Mucosa of stomach (tissue), 1 donor: Measurements from ENCODE around the gene NEK1.

Experiments
- H3K27me3 ChIP-seq: one replicate; pipeline ENCODE4 v1.7.0; 2013; ENCODE audit warnings: mild to moderate bottlenecking, low read length; ENCODE audit not compliant: control insufficient read depth, insufficient read depth
- H3K36me3 ChIP-seq: one replicate; pipeline ENCODE4 v1.7.0; 2013; ENCODE audit warnings: low read length; ENCODE audit not compliant: control insufficient read depth, insufficient read depth
- H3K4me1 ChIP-seq: one replicate; pipeline ENCODE4 v1.7.0; 2013; ENCODE audit warnings: mild to moderate bottlenecking, low read length; ENCODE audit not compliant: control insufficient read depth, insufficient read depth
- H3K4me3 ChIP-seq: one replicate; pipeline ENCODE4 v1.7.0; 2013; ENCODE audit warnings: low read length
- H3K9ac ChIP-seq: one replicate; pipeline ENCODE4 v1.7.0; 2013; ENCODE audit warnings: mild to moderate bottlenecking, low read length, moderate library complexity
- H3K9me3 ChIP-seq: one replicate; pipeline ENCODE4 v1.7.0; 2013; ENCODE audit warnings: mild to moderate bottlenecking, low read length, moderate library complexity; ENCODE audit not compliant: control insufficient read depth
- donor health status: Pancreatic carcinoma.

Gene NEK1

DNA sequence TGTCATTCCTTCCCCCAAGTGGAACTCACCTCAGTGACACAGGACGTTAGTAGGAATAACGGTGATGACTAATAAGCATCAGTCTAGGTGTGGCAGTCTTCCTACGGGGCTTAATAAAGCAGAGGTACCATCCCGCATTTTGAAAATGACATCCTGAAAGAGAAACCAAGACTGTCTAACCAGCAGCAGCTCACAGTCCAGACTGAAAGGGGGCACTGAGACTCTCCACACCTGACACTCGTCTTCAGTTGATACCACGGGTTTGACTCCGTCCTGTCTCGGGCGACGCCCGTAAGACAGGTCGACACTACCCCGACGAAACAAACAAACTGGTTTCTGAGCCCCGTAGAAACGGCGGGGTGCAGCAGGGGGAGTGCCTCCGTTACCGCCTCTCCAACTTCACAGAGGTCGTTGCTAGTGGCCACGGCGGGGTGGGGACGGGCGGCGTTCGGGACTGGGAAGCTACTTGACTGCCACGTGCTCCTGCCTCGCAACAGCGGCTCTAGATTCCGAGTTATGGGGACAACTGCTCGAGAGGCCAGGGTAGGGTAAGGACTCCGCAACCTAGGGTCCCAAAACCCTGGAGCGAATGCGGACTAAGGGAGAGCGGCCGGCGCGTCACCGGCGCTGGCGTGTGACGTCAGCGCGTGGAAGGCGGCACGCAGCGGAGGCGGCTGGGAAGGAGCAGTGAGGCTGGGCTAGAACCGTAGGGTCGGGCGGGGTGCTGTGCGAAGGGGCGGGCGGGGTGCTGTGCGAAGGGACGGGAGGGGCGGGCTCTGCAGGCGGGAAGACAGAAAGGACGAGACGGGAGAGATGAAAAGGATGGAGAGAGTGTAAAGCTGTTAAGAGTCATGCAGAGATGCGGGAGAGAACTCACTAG is at the start of gene NEK1:
Gene NEK1, minus strand, starts transcription at position 593 of the 880 bp plus-strand sequence. CDS start 9,953 bp downstream, outside the sequence.
- no peaks in the 10 kb centered on the region for H3K9me3 ChIP-seq
- H3K9ac ChIP-seq = peak within 1 kb of the TSS; percentile 87
- peak within 1 kb of the TSS; percentile 96 for H3K4me3 ChIP-seq
- H3K36me3 ChIP-seq = no peaks in the 10 kb centered on the region
- peaks cover 7% of the 10 kb centered on the region for H3K4me1 ChIP-seq
- H3K27me3 ChIP-seq = no peaks in the 10 kb centered on the region

- no peaks in the 10 kb centered on the region for H3K9me3 ChIP-seq
- no peaks in the 10 kb centered on the region for H3K36me3 ChIP-seq
- no peaks in the 10 kb centered on the region for H3K27me3 ChIP-seq
- peak overlapping the region; percentile 47 for H3K9ac ChIP-seq
- H3K4me1 ChIP-seq = peaks cover 33% of the 10 kb centered on the region
- no peak overlapping the region for H3K4me3 ChIP-seq
Measured at GRCh38 chr4:169661761-169662160, 49.4 kb upstream of the NEK1 start.

- Histone ChIP-seq H3K9ac (peak overlapping the region; percentile 71), H3K27me3 (no peaks in the 10 kb centered on the region), H3K4me3 (peak overlapping the region; percentile 44), H3K9me3 (no peaks in the 10 kb centered on the region), H3K36me3 (no peaks in the 10 kb centered on the region), H3K4me1 (peaks cover 33% of the 10 kb centered on the region)
Measured at GRCh38 chr4:169660929-169661328, 48.5 kb upstream of the NEK1 start.

DNA sequence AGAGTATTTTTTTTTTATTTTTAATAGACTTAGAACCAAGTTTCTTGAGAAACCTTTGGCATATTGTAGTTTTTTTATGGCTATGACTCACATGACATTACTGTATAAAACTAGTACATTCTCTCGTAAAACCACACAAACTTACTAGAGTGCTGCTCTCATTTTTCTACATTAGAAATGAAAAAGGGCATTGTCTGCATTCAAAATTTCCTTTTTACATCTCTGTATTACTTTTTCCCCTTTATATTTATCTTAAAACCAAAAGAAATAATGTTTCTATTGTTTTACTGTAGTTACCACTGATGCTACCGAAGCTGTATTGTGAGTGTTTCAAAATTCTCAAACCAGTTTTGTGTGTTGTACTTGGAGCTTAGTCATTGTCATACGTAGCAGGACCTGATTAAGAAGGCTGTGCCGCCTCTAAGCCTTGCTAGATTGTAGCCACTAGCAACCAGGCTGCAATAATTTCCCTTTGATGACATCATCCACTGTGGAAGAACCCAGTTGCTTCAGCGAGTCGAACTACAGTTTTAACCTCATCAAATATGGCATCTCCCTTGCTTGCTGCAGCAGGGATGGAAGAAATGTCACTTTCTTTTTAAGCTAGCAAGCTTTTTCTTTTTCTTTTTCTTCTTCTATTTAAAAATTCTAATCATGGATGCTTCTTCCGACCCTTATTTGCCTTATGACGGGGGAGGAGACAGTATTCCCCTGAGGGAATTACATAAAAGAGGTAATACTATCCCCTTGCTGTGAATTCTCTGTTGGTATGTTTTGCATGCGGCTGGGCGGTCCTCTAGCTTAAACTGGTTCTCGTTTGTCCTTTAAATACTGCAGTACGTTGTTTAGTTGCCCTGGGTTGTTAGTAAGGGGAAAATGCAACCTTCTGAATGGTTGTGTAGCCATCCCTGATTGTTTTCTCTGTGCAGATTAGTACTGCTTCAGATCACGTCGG is 47.6 kb upstream of the NEK1 start:
- peaks cover 24% of the 10 kb centered on the region for H3K4me1 ChIP-seq
- H3K36me3 ChIP-seq = no peaks in the 10 kb centered on the region
- peak overlapping the region; percentile 71 for H3K9ac ChIP-seq
- peak overlapping the region; percentile 44 for H3K4me3 ChIP-seq
- no peaks in the 10 kb centered on the region for H3K9me3 ChIP-seq
- H3K27me3 ChIP-seq = no peaks in the 10 kb centered on the region

GRCh38 chr4:169658975-169659715 is 46.8 kb upstream of the NEK1 start:
- H3K27me3 ChIP-seq = no peaks in the 10 kb centered on the region
- peak overlapping the region; percentile 71 for H3K9ac ChIP-seq
- H3K36me3 ChIP-seq = no peaks in the 10 kb centered on the region
- H3K4me3 ChIP-seq = no peak overlapping the region
- no peaks in the 10 kb centered on the region for H3K9me3 ChIP-seq
- H3K4me1 ChIP-seq = peaks cover 21% of the 10 kb centered on the region

DNA sequence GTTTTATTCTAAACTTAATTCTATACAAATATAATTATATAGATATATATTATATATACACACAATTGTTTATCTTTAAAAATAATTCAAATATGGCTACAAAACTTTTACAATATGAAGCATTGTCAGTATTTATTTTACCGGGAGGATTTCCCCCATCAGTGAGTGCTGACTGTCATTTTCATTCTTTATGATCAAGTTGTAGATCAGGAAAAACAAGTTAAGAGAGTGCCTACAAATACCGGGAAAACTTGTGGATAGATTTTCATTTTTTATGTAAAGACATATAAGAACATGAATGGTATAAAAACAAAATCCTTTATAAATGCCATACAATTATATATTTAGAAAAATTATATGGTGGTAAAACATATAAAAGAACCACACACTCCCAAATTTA is 45.8 kb upstream of the NEK1 start:
- Histone ChIP-seq H3K4me1 (peaks cover 14% of the 10 kb centered on the region), H3K27me3 (no peaks in the 10 kb centered on the region), H3K9ac (no peak overlapping the region), H3K9me3 (no peaks in the 10 kb centered on the region), H3K36me3 (no peaks in the 10 kb centered on the region), H3K4me3 (no peak overlapping the region)

GRCh38 chr4:169657470-169658107 is 45.2 kb upstream of the NEK1 start:
- Histone ChIP-seq H3K9ac (no peak overlapping the region), H3K27me3 (no peaks in the 10 kb centered on the region), H3K4me1 (peaks cover 12% of the 10 kb centered on the region), H3K4me3 (no peak overlapping the region), H3K9me3 (no peaks in the 10 kb centered on the region), H3K36me3 (no peaks in the 10 kb centered on the region)

GRCh38 chr4:169655401-169655800 is 43.0 kb upstream of the NEK1 start:
- no peaks in the 10 kb centered on the region for H3K36me3 ChIP-seq
- no peaks in the 10 kb centered on the region for H3K9me3 ChIP-seq
- no peak overlapping the region for H3K9ac ChIP-seq
- H3K4me1 ChIP-seq = peaks cover 16% of the 10 kb centered on the region
- no peak overlapping the region for H3K4me3 ChIP-seq
- H3K27me3 ChIP-seq = no peaks in the 10 kb centered on the region

DNA sequence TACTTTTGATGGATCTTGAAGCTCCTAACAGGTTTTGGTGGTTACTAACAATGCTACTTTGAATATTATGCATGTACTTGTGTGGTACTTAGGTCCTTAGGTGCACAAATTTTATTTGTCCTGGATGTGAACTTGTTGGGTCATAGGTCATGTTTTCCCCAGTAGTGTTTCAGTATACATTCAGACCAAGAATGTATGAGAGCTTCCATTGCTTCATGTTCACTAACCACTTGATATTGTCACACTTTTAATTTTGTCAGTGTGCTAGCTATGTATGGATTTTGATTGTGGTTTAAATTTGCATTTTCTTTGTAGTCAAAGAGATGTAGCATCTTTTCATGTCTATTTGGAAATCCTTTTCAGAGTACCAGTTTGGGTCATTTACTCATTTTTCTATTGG is 40.2 kb upstream of the NEK1 start:
- no peaks in the 10 kb centered on the region for H3K27me3 ChIP-seq
- H3K36me3 ChIP-seq = no peaks in the 10 kb centered on the region
- H3K4me1 ChIP-seq = peaks cover 20% of the 10 kb centered on the region
- no peaks in the 10 kb centered on the region for H3K9me3 ChIP-seq
- H3K9ac ChIP-seq = no peak overlapping the region
- no peak overlapping the region for H3K4me3 ChIP-seq

DNA sequence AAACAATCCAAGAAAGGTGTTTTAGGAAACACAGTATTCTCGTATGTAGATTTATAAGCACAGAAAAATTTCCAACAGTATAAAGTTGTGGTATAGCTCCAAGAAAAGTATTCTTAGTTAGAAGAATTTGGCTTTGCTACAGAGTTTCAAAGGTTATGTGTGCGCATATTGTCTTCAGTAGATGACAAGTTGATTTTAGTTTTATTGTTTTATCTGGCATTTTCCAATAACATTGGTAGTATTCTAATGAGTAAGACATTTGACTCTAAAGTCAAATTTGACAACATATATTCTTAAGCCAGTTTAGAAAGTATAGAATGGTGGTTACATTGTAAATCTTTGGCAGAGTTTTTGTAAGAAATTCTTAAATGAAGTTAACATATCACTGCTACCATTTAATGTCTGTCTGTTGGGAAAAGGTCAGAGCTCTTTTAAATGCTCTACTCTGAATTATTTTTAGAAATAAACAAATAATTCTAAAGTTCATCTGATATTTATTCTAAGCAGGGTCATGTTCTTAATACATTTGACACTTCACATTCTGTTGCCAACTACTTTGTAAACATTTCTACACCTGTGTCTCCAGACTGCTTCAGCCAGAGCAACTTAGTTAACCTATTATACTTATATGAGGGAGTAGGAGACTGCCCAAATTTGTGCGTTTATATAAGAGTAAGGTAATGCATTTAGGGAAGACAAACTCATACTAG is 38.0 kb upstream of the NEK1 start:
- no peaks in the 10 kb centered on the region for H3K36me3 ChIP-seq
- no peaks in the 10 kb centered on the region for H3K27me3 ChIP-seq
- H3K4me1 ChIP-seq = peaks cover 23% of the 10 kb centered on the region
- H3K9ac ChIP-seq = no peak overlapping the region
- no peak overlapping the region for H3K4me3 ChIP-seq
- no peaks in the 10 kb centered on the region for H3K9me3 ChIP-seq
